ENCODE data around the gene DOP1B.

DNA sequence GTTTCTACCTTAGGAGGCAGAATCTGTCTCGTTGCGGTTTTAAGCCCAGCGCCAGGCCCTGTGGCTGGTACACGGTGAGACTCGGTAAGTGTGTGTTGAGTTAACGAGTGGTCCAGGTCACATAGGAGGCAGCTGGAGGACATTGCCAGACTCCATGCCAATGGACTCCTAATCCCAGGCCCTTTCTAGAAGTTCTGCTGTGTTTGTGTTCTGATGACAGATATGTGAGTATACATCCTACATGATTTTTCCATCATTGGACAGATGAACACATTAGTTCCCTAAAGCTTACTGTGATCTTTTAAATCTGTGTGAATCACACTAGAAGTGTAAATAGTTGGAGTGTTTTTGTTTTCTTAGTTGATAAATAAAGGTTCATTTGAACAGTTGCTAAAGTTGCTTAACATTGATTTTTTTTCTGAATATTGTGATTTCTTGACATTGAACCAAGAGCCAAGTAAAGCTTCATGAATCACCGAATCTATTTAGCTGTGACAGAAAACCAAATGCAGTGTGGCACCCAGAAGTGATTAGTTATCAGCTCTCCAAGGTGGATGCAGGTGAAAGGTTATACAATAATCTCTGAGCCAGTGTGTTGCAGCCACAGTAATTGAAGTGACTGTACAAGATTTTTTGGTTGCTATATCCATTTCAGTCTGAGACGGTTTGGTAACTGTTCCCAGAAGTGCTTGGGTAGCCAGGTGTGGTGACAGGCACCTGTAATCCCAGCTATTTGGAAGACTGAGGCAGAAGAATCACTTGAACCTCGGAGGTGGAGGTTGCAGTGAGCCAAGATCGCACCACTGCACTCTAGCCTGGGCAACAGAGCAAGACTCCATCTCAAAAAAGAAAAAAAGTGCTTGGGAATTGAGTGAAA is 46.3 kb downstream of the DOP1B start:
- TF ChIP-seq, protein P1, sequence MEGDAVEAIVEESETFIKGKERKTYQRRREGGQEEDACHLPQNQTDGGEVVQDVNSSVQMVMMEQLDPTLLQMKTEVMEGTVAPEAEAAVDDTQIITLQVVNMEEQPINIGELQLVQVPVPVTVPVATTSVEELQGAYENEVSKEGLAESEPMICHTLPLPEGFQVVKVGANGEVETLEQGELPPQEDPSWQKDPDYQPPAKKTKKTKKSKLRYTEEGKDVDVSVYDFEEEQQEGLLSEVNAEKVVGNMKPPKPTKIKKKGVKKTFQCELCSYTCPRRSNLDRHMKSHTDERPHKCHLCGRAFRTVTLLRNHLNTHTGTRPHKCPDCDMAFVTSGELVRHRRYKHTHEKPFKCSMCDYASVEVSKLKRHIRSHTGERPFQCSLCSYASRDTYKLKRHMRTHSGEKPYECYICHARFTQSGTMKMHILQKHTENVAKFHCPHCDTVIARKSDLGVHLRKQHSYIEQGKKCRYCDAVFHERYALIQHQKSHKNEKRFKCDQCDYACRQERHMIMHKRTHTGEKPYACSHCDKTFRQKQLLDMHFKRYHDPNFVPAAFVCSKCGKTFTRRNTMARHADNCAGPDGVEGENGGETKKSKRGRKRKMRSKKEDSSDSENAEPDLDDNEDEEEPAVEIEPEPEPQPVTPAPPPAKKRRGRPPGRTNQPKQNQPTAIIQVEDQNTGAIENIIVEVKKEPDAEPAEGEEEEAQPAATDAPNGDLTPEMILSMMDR (conservative IDR thresholded peaks at IDR 0.05; ENCODE audit: low read depth, low read length), result no peak
- no peak for TF ChIP-seq SMC3 (IDR thresholded peaks at IDR 0.05; ENCODE audit: low read depth, low read length)
- no peak for TF ChIP-seq POLR2A (IDR thresholded peaks at IDR 0.05; ENCODE audit: low read depth, low read length)
- no peak for TF ChIP-seq BHLHE40 (IDR thresholded peaks at IDR 0.05; ENCODE audit: low read depth, low read length)
- TF ChIP-seq MAFK (IDR thresholded peaks at IDR 0.05; ENCODE audit: low read depth, low read length), result no peak
- no peak for TF ChIP-seq RCOR1 (IDR thresholded peaks at IDR 0.05; ENCODE audit: insufficient replicate concordance, low read length)
- TF ChIP-seq, protein P2, sequence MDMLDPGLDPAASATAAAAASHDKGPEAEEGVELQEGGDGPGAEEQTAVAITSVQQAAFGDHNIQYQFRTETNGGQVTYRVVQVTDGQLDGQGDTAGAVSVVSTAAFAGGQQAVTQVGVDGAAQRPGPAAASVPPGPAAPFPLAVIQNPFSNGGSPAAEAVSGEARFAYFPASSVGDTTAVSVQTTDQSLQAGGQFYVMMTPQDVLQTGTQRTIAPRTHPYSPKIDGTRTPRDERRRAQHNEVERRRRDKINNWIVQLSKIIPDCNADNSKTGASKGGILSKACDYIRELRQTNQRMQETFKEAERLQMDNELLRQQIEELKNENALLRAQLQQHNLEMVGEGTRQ (IDR thresholded peaks at IDR 0.05; ENCODE audit: low read depth, low read length), result no peak
- TF ChIP-seq RFX5 (IDR thresholded peaks at IDR 0.05; ENCODE audit: low read depth, low read length), result no peak
- TF ChIP-seq CEBPB (IDR thresholded peaks at IDR 0.05; ENCODE audit: low read depth, low read length), result no peak

Measured in IMR-90 (cell line).